Measurements from ENCODE around the gene MSI2.

MSI2 gene

GRCh38 chr17:57324060-57324459 is 67.7 kb downstream of the MSI2 start:
- TF ChIP-seq CTCF (IDR thresholded peaks at IDR 0.05; ENCODE audit: insufficient read depth, low read length, poor library complexity, severe bottlenecking), result no peak
- no peak for TF ChIP-seq EZH2phosphoT487 (conservative IDR thresholded peaks at IDR 0.05; ENCODE audit: low read length)
- Histone ChIP-seq H3K27me3 (ENCODE audit: low read length) (no peaks in the 10 kb centered on the region), H2AFZ (ENCODE audit: low read depth, low read length, severe bottlenecking) (no peak overlapping the region), H3K4me3 (ENCODE audit: insufficient read depth, low read length, poor library complexity, severe bottlenecking) (no peak overlapping the region), H3K4me2 (ENCODE audit: low read depth, low read length, poor library complexity, severe bottlenecking) (no peak overlapping the region), H3K36me3 (ENCODE audit: low read length) (no peaks in the 10 kb centered on the region), H3K79me2 (ENCODE audit: insufficient read depth, low read length) (peaks cover 76% of the 10 kb centered on the region), H3K9ac (ENCODE audit: low read length) (no peak overlapping the region), H3K9me2 (replicated peaks; ENCODE audit: insufficient read depth, low read length) (no peaks in the 10 kb centered on the region), H3F3A (ENCODE audit: insufficient read depth) (no peaks in the 10 kb centered on the region), H3K9me3 (ENCODE audit: insufficient read depth, low read length) (no peaks in the 10 kb centered on the region), H3K27ac (ENCODE audit: low read depth, low read length) (no peak overlapping the region), H4K20me1 (ENCODE audit: low read depth, low read length) (no peaks in the 10 kb centered on the region)

- Histone ChIP-seq H3K4me3 (ENCODE audit: insufficient read depth, low read length, poor library complexity, severe bottlenecking) (no peak overlapping the region), H3K36me3 (ENCODE audit: low read length) (no peaks in the 10 kb centered on the region), H3F3A (ENCODE audit: insufficient read depth) (no peaks in the 10 kb centered on the region), H4K20me1 (ENCODE audit: low read depth, low read length) (no peaks in the 10 kb centered on the region), H2AFZ (ENCODE audit: low read depth, low read length, severe bottlenecking) (no peak overlapping the region), H3K79me2 (ENCODE audit: insufficient read depth, low read length) (peaks cover 76% of the 10 kb centered on the region), H3K9me3 (ENCODE audit: insufficient read depth, low read length) (no peaks in the 10 kb centered on the region), H3K27me3 (ENCODE audit: low read length) (no peaks in the 10 kb centered on the region), H3K27ac (ENCODE audit: low read depth, low read length) (no peak overlapping the region), H3K4me2 (ENCODE audit: low read depth, low read length, poor library complexity, severe bottlenecking) (no peak overlapping the region), H3K9me2 (replicated peaks; ENCODE audit: insufficient read depth, low read length) (no peaks in the 10 kb centered on the region), H3K9ac (ENCODE audit: low read length) (no peak overlapping the region)
- TF ChIP-seq EZH2phosphoT487 (conservative IDR thresholded peaks at IDR 0.05; ENCODE audit: low read length) (no peak), CTCF (IDR thresholded peaks at IDR 0.05; ENCODE audit: insufficient read depth, low read length, poor library complexity, severe bottlenecking) (no peak)
Observed at GRCh38 chr17:57324631-57325030, 68.3 kb downstream of the MSI2 start.

GRCh38 chr17:57326336-57326735 is 70.0 kb downstream of the MSI2 start:
- peaks cover 75% of the 10 kb centered on the region for H3K79me2 ChIP-seq (ENCODE audit: insufficient read depth, low read length)
- no peaks in the 10 kb centered on the region for H3K27me3 ChIP-seq (ENCODE audit: low read length)
- H3K9me3 ChIP-seq (ENCODE audit: insufficient read depth, low read length), result no peaks in the 10 kb centered on the region
- H3K9me2 ChIP-seq (replicated peaks; ENCODE audit: insufficient read depth, low read length), result no peaks in the 10 kb centered on the region
- H3K36me3 ChIP-seq (ENCODE audit: low read length), result no peaks in the 10 kb centered on the region
- H4K20me1 ChIP-seq (ENCODE audit: low read depth, low read length), result no peaks in the 10 kb centered on the region
- no peaks in the 10 kb centered on the region for H3F3A ChIP-seq (ENCODE audit: insufficient read depth)
- no peak overlapping the region for H3K27ac ChIP-seq (ENCODE audit: low read depth, low read length)
- no peak overlapping the region for H2AFZ ChIP-seq (ENCODE audit: low read depth, low read length, severe bottlenecking)
- no peak overlapping the region for H3K9ac ChIP-seq (ENCODE audit: low read length)
- no peak overlapping the region for H3K4me2 ChIP-seq (ENCODE audit: low read depth, low read length, poor library complexity, severe bottlenecking)
- H3K4me3 ChIP-seq (ENCODE audit: insufficient read depth, low read length, poor library complexity, severe bottlenecking), result no peak overlapping the region
- no peak for TF ChIP-seq EZH2phosphoT487 (conservative IDR thresholded peaks at IDR 0.05; ENCODE audit: low read length)
- no peak for TF ChIP-seq CTCF (IDR thresholded peaks at IDR 0.05; ENCODE audit: insufficient read depth, low read length, poor library complexity, severe bottlenecking)

All from SU-DHL-6 (cell line).